Right lung (tissue), 5 donors: ENCODE results near the gene DMTF1. TPM values are rescaled to one million over a fixed set of nuclear protein-coding genes. Genes with fewer than 3 reads are reported as not detected.
"Not testable (repeated sequence)": the region's sequence is repeated elsewhere in the genome, so short reads cannot be mapped to it uniquely, and the experiment has no call there.

Source experiments
- DNase-seq, 2 donors: peaks; one replicate each; pipeline ENCODE4 v3.0.0-alpha.2; 2013
- polyA plus RNA-seq, 5 donors: library from polyadenylated mRNA; unstranded; fragments of 120-200 nt; gene quantifications; one replicate each; pipeline versions ENCODE4 v1.2.1 to v1.2.3, GENCODE V29; 2013; ENCODE audit warnings: inconsistent platforms in 1 of 5, low replicate concordance in 1 of 5; ENCODE audit not compliant: insufficient read length in 5 of 5, insufficient read depth in 1 of 5

DMTF1 gene
- polyA plus RNA-seq, 5 donors = 169 to 323 (median 282) TPM

DNA sequence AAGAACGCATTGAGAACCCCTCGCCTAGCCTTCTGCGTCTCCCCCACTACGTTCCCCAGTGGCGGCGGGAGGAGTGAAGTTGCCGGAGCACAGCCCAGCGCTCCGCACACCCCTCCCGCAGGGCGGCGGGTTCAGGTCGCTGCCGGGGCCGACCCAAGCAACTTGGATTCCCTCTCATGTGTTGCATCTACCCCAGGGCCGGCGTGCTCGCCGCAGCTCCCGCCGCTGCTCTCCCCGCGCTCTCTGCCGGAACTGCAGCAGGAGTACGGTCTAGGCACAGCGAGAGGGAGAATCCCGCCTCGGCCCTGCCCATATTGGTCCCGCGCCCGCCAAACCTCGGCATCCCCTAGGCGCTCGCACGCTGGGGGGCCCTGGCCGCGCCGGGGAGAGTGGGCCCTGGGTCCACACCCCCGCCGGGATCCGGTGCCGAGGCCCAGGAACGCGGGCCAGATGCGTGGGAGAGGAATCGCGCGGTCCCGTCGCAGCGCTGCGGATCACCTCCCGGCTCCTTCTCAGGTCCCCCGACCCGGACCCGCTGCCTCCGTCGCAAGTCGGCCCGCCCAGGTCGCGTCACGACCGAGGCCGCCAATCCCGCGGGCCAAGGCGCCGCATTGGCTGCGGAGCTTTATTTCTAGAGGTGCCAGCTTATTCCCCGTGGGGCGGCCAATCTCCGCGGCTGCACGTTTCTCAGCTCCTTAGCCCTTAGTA is 67.9 kb downstream of the DMTF1 start:
- peak; percentile 76 to 79 for DNase-seq

DNA sequence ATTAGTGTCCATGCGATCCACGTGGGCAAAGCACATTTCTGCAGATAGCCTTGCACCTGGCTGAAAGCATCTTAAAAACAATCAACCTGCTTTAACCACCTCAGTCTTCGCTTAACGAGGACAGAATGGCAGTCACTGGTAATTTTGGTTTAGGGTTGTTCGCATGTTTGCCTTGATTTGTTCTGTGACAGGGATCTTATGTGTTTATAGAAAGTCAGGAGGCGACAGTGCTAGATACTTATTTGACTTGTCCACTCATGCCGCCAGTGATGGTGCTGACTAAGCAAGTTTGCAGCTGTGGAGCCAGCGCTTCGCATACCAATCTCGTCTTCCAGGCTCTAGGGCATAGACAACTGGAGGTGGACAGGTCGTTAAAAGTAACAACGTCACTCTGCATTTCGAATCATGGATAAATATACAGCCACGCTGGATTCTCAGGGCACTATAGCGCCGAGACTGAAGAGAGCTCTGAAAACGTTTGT is 68.5 kb downstream of the DMTF1 start:
- no peak for DNase-seq

DNA sequence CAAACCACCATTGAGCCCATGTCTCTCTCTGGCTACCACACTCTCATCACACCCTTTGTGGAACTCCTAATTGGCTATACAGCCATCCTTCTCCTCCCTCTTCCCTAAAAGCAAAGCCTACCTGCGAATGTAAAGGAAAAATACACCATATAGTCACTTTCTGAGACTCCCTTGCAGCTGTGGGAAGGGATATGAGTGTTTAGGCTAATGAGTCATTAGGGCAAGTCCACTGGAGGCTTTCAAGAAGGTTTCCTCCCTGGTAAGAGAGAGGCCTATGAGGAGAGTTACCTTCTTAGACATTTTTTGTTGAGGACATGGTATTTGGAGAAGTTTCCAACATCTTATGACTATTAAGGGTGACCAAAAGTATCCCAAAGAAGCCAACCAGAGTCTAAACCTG is 71.4 kb downstream of the DMTF1 start:
- no peak for DNase-seq

DNA sequence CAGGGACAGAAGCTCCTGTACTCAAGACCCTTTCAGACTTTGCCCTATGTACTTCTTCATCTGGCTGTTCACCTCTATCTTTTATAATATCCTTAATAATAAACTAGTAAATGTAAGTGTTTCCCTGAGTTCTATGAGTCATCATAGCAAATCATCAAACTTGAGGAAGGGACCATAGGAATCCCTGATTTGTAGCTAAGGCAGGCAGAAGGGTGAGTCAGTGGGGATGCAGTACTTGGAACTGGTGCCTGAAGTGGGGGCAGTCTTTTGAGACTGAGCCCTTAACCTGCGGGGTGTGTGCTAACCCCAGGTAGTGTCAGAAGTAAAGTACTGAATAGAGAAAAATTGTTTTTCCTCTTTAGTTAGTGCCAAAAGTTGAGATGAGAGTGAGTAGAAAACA is 73.4 kb downstream of the DMTF1 start:
- DNase-seq = no peak

GRCh38 chr7:87226495-87226894 is 74.2 kb downstream of the DMTF1 start:
- no peak for DNase-seq

GRCh38 chr7:87231258-87231657 is 79.0 kb downstream of the DMTF1 start:
- DNase-seq = no peak

- peak in 1 of 2 donors; percentile 21 for DNase-seq
Measured at GRCh38 chr7:87231711-87232110, 79.5 kb downstream of the DMTF1 start.

DNA sequence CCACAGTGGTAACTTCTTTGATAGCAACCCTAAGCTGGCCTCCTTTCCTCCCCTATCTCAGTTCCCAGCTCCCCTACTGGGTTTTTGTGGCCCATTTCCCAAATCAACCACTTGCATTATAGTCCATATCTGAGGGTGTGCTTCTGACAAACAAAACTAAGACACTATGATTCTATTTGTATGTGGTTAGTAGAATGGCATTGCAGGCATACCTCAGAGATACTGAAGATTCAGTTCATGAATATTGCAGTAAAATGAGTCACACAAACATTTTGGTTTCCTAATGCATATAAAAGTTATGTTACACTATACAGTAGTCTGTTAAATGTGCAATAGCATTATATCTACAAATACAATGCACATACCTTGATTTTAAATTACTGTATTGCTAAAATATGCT is 82.7 kb downstream of the DMTF1 start:
- DNase-seq = no peak

DNA sequence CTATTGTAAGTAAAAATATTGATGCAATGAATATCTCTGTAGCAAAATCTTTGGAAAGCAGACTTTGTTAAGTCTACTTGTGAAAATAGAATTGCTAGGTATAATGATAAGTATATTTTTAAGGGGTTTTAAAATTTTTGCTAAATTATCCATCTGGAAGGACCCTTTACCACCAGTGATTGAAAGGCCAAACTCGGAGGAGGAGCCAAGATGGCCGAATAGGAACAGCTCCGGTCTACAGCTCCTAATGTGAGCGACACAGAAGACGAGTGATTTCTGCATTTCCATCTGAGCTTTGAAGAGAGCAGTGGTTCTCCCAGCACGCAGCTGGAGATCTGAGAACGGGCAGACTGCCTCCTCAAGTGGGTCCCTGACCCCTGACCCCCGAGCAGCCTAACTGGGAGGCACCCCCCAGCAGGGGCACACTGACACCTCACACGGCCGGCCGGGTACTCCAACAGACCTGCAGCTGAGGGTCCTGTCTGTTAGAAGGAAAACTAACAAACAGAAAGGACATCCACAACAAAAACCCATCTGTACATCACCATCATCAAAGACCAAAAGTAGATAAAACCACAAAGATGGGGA is 86.3 kb downstream of the DMTF1 start:
- not testable (repeated sequence) for DNase-seq

- not testable (repeated sequence) for DNase-seq
Measured at GRCh38 chr7:87245671-87246070, 93.4 kb downstream of the DMTF1 start.

Other genes starting within 250 kb of the DMTF1 start
- 10 to 100 TPM; 23.4 to 40.8 (median 29.6) TPM for gene ELAPOR2, start 92.8 kb upstream of the DMTF1 start, polyA plus RNA-seq
- 10 to 100 TPM; 59.3 to 82.0 (median 75.9) TPM for gene TMEM243, start 67.3 kb downstream of the DMTF1 start, polyA plus RNA-seq
- 10 to 100 TPM; 22.8 to 31.6 (median 30.3) TPM for gene CROT, start 193.2 kb downstream of the DMTF1 start, polyA plus RNA-seq